ENCODE data around the gene SLC7A7. TPM values are rescaled to one million over a fixed set of nuclear protein-coding genes. Genes with fewer than 3 reads are reported as not detected.

Gene SLC7A7
- total RNA-seq, 1 experiment from 2014 or later: 3.1 TPM

- H3K79me1 ChIP-seq (ENCODE audit: insufficient read depth, low read depth, low read length, poor library complexity, severe bottlenecking): no peaks in the 10 kb centered on the region
- H3K36me3 Mint-ChIP-seq (ENCODE audit: insufficient read depth in 1 of 3, low read depth in 3 of 3): no peaks in the 10 kb centered on the region
- no peak overlapping the region for H3K27ac ChIP-seq (ENCODE audit: insufficient read length, low read depth, low read length)
- H3K27me3 Mint-ChIP-seq (ENCODE audit: low read depth): peaks cover 1% of the 10 kb centered on the region; the same call in 1 of the 2 replicates
- H3K23ac ChIP-seq (ENCODE audit: insufficient read length, low read depth, low read length): no peak overlapping the region
- H3K4me1 Mint-ChIP-seq: peaks cover 7 to 9% of the 10 kb centered on the region in 2 experiments
- no peak overlapping the region for H4K8ac ChIP-seq (replicated peaks; ENCODE audit: insufficient read length, low read depth, low read length)
- H2AK5ac ChIP-seq (ENCODE audit: insufficient read length, low read length): no peak overlapping the region
- no peak overlapping the region for H2BK120ac ChIP-seq (ENCODE audit: low read depth, low read length, poor library complexity, severe bottlenecking)
- no peaks in the 10 kb centered on the region for H3K4me1 ChIP-seq (ENCODE audit: insufficient read depth, low read length)
- no peak overlapping the region for H2BK12ac ChIP-seq (ENCODE audit: insufficient read length, low read depth, low read length)
- no peak for DNase-seq
- no peak overlapping the region for H3K14ac ChIP-seq (ENCODE audit: insufficient read depth, low read length)
- H3T11ph ChIP-seq (ENCODE audit: low read length): no peak overlapping the region
- no peaks in the 10 kb centered on the region for H3K9me3 ChIP-seq (ENCODE audit: control insufficient read depth, low read depth, low read length)
- no peaks in the 10 kb centered on the region for H4K20me1 ChIP-seq (ENCODE audit: control insufficient read depth, insufficient read depth, insufficient read length)
- peak overlapping the region in 1 of 3 experiments; percentile 5; a peak in 2 of 7 replicates for H3K27ac Mint-ChIP-seq
- no peak for TF ChIP-seq CTCF (conservative IDR thresholded peaks at IDR 0.05)
- no peak overlapping the region for H2BK5ac ChIP-seq (ENCODE audit: insufficient read length, low read length)
- H3K27me3 ChIP-seq (ENCODE audit: insufficient read depth, low read length): no peaks in the 10 kb centered on the region
- no peak overlapping the region for H2AFZ ChIP-seq (ENCODE audit: low read length)
- no peak overlapping the region for H3K56ac ChIP-seq (ENCODE audit: insufficient read length, low read depth, low read length)
- no peak overlapping the region for H3K4me2 ChIP-seq (ENCODE audit: insufficient read depth, insufficient read length, low read length)
- H3K79me2 ChIP-seq (ENCODE audit: insufficient read depth, low read length): no peaks in the 10 kb centered on the region
- H3K4ac ChIP-seq (ENCODE audit: low read depth, low read length): no peak overlapping the region
- H3K4me3 Mint-ChIP-seq: no peak overlapping the region
- no peak overlapping the region for H2BK20ac ChIP-seq (ENCODE audit: low read depth, low read length, poor library complexity, severe bottlenecking)
- no peak overlapping the region for H3K9ac ChIP-seq (ENCODE audit: extremely low read depth, insufficient read length, low read length)
- H4K91ac ChIP-seq (ENCODE audit: insufficient read length, low read depth, low read length): no peak overlapping the region
- no CpG with 5 or more reads among the region's 4 CpGs for WGBS (ENCODE audit: extremely low coverage, insufficient read length, low lambda C conversion rate)
- H3K23me2 ChIP-seq (ENCODE audit: insufficient read length, low read depth, low read length, poor library complexity, severe bottlenecking): no peaks in the 10 kb centered on the region
- no peaks in the 10 kb centered on the region for H3K9me3 Mint-ChIP-seq
- no peak overlapping the region for H3K18ac ChIP-seq (ENCODE audit: insufficient read length, low read depth, low read length)
- no peak overlapping the region for H2BK15ac ChIP-seq (ENCODE audit: low read depth, low read length)
- H4K5ac ChIP-seq (ENCODE audit: insufficient read length, low read depth, low read length): no peak overlapping the region
Measured at GRCh38 chr14:22748631-22749068, 66.6 kb downstream of the SLC7A7 start.

Measured in H9 (cell line).